Ishikawa (cell line): ENCODE measurements around the gene ATOH7.

Source experiments
- CEBPB ChIP-seq: IDR thresholded peaks from 2 replicates; pipeline ENCODE4 v1.6.1; 2012
- EP300 ChIP-seq: IDR thresholded peaks from 2 replicates; pipeline ENCODE4 v1.6.1; 2012; ENCODE audit warnings: borderline replicate concordance
- MAX ChIP-seq: IDR thresholded peaks from 2 replicates; pipeline ENCODE4 v1.6.1; 2012
- RAD21 ChIP-seq: IDR thresholded peaks from 2 replicates; pipeline ENCODE4 v1.6.1; 2012; ENCODE audit warnings: low read depth
- TAF1 ChIP-seq: IDR thresholded peaks from 2 replicates; pipeline ENCODE4 v1.6.1; 2012; ENCODE audit warnings: low read depth, mild to moderate bottlenecking
- YY1 ChIP-seq: IDR thresholded peaks from 2 replicates; pipeline ENCODE4 v1.6.1; 2012; ENCODE audit warnings: low read depth
- ZBTB7A ChIP-seq: IDR thresholded peaks from 2 replicates; pipeline ENCODE4 v1.6.1; 2012; ENCODE audit warnings: low read depth

GRCh38 chr10:68212721-68213352, 19.1 kb downstream of the ATOH7 start:
- TF ChIP-seq EP300 (no peak), CEBPB (no peak), MAX (no peak), ZBTB7A (no peak), RAD21 (peak; percentile 81), TAF1 (no peak), YY1 (no peak)
